Activated naive CD4-positive, alpha-beta T cell treated with anti-CD3 and anti-CD28 coated beads, Interleukin-2, amount 50 U/mL, for 72 hours (primary cell): ENCODE data around the gene SLC26A1. TPM values are rescaled to one million over a fixed set of nuclear protein-coding genes. Genes with fewer than 3 reads are reported as not detected.

Source experiments
- ATAC-seq, 2 donors: fragments of 150-1000 bp; cut with Tn5 transposase; 2 replicates each; pipeline ENCODE4 v1.10.0; 2021; ENCODE audit warnings: mild to moderate bottlenecking in 2 of 2, moderate library complexity in 2 of 2
- DNase-seq, 2 donors: peaks; one replicate each; pipeline ENCODE4 v3.0.0; 2021 to 2022; ENCODE audit warnings: low spot score in 2 of 2
- H3K27ac Mint-ChIP-seq, 2 donors: one replicate each; pipeline ENCODE4 v1.8.0; 2022; ENCODE audit warnings: mild to moderate bottlenecking in 2 of 2, mixed read lengths in 2 of 2
- H3K36me3 Mint-ChIP-seq, 2 donors: one replicate each; pipeline ENCODE4 v1.8.0; 2022; ENCODE audit warnings: mixed read lengths in 2 of 2
- H3K9me3 Mint-ChIP-seq, 2 donors: one replicate each; pipeline ENCODE4 v1.8.0; 2022; ENCODE audit warnings: mixed read lengths in 2 of 2
- total RNA-seq, 2 donors: library from RNA; stranded (reverse); gene quantifications; one replicate each; pipeline ENCODE4 v1.2.3, GENCODE V29; 2022

SLC26A1 gene
- total RNA-seq, 2 donors from 2014 or later: not detected

GRCh38 chr4:967113-968104, 25.8 kb downstream of the SLC26A1 start:
- DNase-seq: no peak
- H3K27ac Mint-ChIP-seq: no peak overlapping the region
- H3K36me3 Mint-ChIP-seq: no peaks in the 10 kb centered on the region
- H3K9me3 Mint-ChIP-seq: no peaks in the 10 kb centered on the region
- no peak for ATAC-seq

DNA sequence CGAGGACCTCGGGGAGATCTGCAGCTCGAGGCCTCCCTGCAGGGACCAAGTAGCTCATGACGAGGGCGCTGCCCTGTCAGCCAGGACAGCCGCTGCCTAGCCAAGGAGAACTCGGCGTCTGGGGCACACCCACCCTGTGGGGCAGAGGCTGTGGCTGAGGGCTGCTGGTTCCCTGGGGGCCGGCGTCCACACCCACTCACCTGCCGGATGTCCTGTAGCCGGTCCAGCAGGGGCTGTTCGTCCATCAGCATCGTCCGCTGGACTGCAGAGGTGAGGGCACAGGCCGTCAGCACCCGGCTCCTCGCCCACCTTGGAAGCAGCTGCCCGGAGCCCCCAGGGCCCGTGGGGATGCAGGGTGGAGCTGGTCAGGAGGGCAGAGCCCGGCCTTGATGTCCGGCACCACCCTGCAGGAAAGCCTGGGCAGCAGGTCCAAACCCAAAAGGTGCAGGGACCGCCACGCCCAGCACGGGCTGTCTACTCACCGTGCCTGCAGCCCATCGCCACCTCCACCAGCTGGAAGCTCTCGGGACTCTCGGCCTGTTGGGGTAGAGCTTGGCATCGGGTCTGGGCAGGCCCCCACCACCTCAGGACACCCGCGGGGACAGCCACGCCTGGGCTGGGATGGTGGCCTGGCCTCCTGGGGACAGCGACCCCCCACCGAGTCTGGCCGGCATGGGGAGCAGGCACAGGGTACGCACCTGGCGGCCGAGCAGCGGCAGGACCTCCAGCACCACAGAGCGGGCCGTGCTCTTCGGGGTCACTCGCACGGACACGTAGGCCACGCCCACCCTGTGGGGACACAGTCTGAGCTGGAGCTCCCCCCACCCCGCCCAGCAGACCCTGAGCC, 26.7 kb downstream of the SLC26A1 start:
- H3K9me3 Mint-ChIP-seq: no peaks in the 10 kb centered on the region
- DNase-seq (no peak), ATAC-seq (no peak)
- H3K36me3 Mint-ChIP-seq: no peaks in the 10 kb centered on the region
- no peak overlapping the region for H3K27ac Mint-ChIP-seq

GRCh38 chr4:965766-966134, 27.5 kb downstream of the SLC26A1 start:
- H3K27ac Mint-ChIP-seq: no peak overlapping the region
- DNase-seq: no peak
- no peak for ATAC-seq

GRCh38 chr4:965048-965765, 28.0 kb downstream of the SLC26A1 start:
- ATAC-seq (peak in 1 of 2 donors; percentile 72), DNase-seq (no peak)
- Mint-ChIP-seq H3K9me3 (no peaks in the 10 kb centered on the region), H3K27ac (no peak overlapping the region), H3K36me3 (no peaks in the 10 kb centered on the region)

More at GRCh38 chr4:965766-966134, 27.5 kb downstream of the SLC26A1 start:
- Mint-ChIP-seq H3K9me3 (no peaks in the 10 kb centered on the region), H3K36me3 (no peaks in the 10 kb centered on the region)

GRCh38 chr4:964346-965025, 28.7 kb downstream of the SLC26A1 start:
- Mint-ChIP-seq H3K27ac (no peak overlapping the region), H3K9me3 (no peaks in the 10 kb centered on the region), H3K36me3 (no peaks in the 10 kb centered on the region)
- no peak for DNase-seq
- no peak for ATAC-seq

- no peaks in the 10 kb centered on the region for H3K36me3 Mint-ChIP-seq
- no peak for DNase-seq
- no peaks in the 10 kb centered on the region for H3K9me3 Mint-ChIP-seq
- no peak for ATAC-seq
- H3K27ac Mint-ChIP-seq: no peak overlapping the region
These were observed 29.7 kb downstream of the SLC26A1 start for GRCh38 chr4:963276-964225.

DNA sequence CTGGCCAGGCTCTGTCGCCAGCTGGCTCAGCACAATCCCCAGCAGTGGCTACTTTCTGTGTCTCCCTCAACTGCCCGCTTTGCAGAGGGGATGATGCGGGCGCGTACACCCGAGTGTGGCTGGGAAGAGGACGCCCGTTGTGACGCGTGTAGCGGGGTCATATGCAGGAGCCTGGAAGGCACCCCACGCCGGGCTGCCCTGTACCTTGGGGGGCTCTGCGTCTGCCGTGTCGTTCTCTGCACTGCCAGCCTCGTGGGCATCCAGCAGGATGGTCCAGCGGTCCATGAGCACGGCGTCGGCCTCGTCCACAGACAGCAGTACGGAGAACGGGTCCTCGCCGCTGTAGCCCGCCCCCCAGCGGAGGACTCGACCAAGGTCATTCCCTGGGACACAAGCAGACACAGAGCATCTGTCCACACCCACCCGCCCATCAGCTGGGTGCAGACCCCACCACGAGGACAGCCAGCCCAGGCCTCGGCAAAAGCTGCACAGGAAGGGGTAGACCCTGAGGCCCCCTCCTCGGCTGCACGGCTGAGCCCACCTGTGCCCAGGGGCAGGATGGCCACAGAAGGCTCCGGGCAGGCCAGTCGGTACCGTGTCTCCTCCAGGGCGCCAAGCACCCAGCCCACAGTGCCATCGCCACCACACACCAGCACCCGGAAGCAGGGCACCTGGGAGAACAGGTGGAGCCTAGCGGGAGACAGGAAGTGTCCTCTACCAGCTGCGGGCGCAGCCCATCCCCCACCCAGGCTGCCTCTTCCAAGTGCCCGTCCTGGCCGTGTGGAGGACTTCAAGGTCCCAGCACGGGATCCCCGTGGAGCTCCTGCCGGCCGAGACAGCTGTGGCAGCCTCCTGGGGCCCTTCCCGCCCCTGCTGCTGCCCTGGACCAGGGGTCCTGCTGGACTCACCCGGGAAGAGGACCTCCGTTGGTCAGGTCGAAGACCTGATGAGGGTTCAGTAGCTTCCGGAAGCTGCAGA, 30.7 kb downstream of the SLC26A1 start:
- H3K27ac Mint-ChIP-seq: no peak overlapping the region
- no peaks in the 10 kb centered on the region for H3K9me3 Mint-ChIP-seq
- DNase-seq (no peak), ATAC-seq (no peak)
- no peaks in the 10 kb centered on the region for H3K36me3 Mint-ChIP-seq

GRCh38 chr4:961351-962230, 31.6 kb downstream of the SLC26A1 start:
- no peaks in the 10 kb centered on the region for H3K9me3 Mint-ChIP-seq
- H3K36me3 Mint-ChIP-seq: no peaks in the 10 kb centered on the region
- no peak for DNase-seq
- no peak for ATAC-seq
- H3K27ac Mint-ChIP-seq: no peak overlapping the region

GRCh38 chr4:960636-961350, 32.4 kb downstream of the SLC26A1 start:
- Mint-ChIP-seq H3K27ac (no peak overlapping the region), H3K9me3 (no peaks in the 10 kb centered on the region), H3K36me3 (no peaks in the 10 kb centered on the region)
- ATAC-seq: no peak
- DNase-seq: no peak

DNA sequence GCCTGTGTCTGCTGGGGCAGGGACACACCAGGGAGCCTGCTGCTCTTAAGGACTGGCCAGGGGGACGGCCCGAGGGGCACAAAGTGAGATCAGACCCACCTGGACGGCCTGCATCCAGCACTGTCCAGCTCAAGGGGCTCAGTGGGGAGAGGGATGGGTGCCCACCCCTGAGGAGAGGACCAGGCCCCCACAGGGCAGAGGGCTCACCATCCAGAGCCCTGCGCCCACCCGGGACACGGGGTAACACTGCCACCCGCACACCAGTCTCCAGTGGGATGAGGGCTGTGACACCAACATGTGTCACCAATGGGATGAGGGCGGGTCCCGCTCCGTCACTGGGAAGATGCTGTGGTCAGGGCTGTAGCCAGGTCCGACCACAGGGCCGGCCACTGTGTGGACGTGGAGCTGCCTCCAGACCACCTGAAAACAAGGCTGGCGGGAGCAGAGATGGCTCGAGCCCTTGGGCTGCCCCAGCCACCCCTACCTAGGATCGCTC, 33.0 kb downstream of the SLC26A1 start:
- no peaks in the 10 kb centered on the region for H3K9me3 Mint-ChIP-seq
- peak overlapping the region in 1 of 2 donors; percentile 37 for H3K27ac Mint-ChIP-seq
- DNase-seq (no peak), ATAC-seq (no peak)
- no peaks in the 10 kb centered on the region for H3K36me3 Mint-ChIP-seq

DNA sequence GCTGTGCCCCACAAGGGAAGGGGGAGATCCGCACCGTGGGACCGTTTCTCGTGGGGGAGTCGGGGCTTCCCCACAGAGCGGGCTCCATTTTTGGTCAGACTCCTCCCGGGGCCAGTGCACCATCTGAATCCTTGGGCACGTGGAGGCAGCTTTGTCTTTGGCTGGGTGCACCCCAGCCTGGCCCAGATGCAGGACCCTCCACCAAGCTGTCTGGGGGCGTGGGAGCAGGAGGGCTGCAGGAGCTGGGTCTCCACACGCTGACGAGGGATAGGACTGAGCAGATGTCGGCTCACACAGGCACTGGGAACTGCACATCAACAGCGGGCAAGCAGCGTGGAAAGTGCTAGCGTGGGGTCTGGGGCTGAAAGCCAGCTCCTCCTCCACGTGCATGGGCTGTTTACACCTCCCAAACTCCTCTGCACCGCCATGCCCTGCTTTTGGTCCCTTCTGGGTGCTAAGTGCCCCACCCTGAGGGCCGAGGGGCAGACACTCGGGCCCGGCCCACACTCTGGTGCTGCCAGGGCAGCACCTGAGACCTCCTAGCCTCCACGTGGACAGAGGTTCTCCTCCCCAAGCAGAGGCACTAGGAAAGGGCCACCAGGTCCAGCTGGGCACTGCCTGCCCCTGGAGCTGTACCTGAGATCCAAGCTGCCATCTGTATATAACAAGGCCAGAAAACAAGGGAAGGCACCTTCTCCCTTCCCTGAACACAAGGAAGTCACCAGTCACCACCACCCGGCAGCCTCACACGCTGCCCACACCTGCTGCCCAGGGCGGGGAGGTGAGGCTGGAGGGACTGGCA, 33.7 kb downstream of the SLC26A1 start:
- ATAC-seq: no peak
- no peaks in the 10 kb centered on the region for H3K9me3 Mint-ChIP-seq
- DNase-seq: no peak
- H3K36me3 Mint-ChIP-seq: no peaks in the 10 kb centered on the region
- H3K27ac Mint-ChIP-seq: peak overlapping the region in 1 of 2 donors; percentile 37

- DNase-seq: no peak
- no peaks in the 10 kb centered on the region for H3K9me3 Mint-ChIP-seq
- H3K36me3 Mint-ChIP-seq: no peaks in the 10 kb centered on the region
- no peak overlapping the region for H3K27ac Mint-ChIP-seq
- no peak for ATAC-seq
These were observed 34.4 kb downstream of the SLC26A1 start for GRCh38 chr4:958696-959337.
